KOPT-K1 (cell line): Measurements from ENCODE around the gene FMN1.

Experiments used
- H3K27ac ChIP-seq: fragments of 200-600 bp; sonication (generic); 2 replicates; pipeline ENCODE4 v1.5.1; 2016; ENCODE audit warnings: antibody characterized with exemption, mild to moderate bottlenecking, low read depth, low read length; ENCODE audit not compliant: poor library complexity, severe bottlenecking
- H3K36me3 ChIP-seq: fragments of 200-600 bp; sonication (generic); 2 replicates; pipeline ENCODE4 v1.5.1; 2017; ENCODE audit warnings: antibody characterized with exemption, mild to moderate bottlenecking, low read length, moderate library complexity; ENCODE audit not compliant: insufficient read depth
- H3K9me3 ChIP-seq: fragments of 200-600 bp; sonication (generic); 2 replicates; pipeline ENCODE4 v1.5.1; 2017; ENCODE audit warnings: antibody characterized with exemption, low read length, mild to moderate bottlenecking; ENCODE audit not compliant: insufficient read depth, poor library complexity, severe bottlenecking

The FMN1 gene

GRCh38 chr15:33055962-33056361 is 138.6 kb downstream of the FMN1 start:
- Histone ChIP-seq H3K9me3 (no peaks in the 10 kb centered on the region), H3K36me3 (no peaks in the 10 kb centered on the region), H3K27ac (no peak overlapping the region)

GRCh38 chr15:33051528-33051927 is 143.0 kb downstream of the FMN1 start:
- Histone ChIP-seq H3K9me3 (peaks cover 23% of the 10 kb centered on the region), H3K27ac (no peak overlapping the region), H3K36me3 (no peaks in the 10 kb centered on the region)

GRCh38 chr15:33048255-33048654 is 146.3 kb downstream of the FMN1 start:
- Histone ChIP-seq H3K27ac (no peak overlapping the region), H3K36me3 (no peaks in the 10 kb centered on the region), H3K9me3 (peaks cover 34% of the 10 kb centered on the region)

- H3K9me3 ChIP-seq: peaks cover 37% of the 10 kb centered on the region
- no peaks in the 10 kb centered on the region for H3K36me3 ChIP-seq
- no peak overlapping the region for H3K27ac ChIP-seq
These were observed 147.4 kb downstream of the FMN1 start for GRCh38 chr15:33047077-33047476.

GRCh38 chr15:33046329-33046728 is 148.2 kb downstream of the FMN1 start:
- no peaks in the 10 kb centered on the region for H3K36me3 ChIP-seq
- no peak overlapping the region for H3K27ac ChIP-seq
- H3K9me3 ChIP-seq: peaks cover 37% of the 10 kb centered on the region

- Histone ChIP-seq H3K27ac (no peak overlapping the region), H3K36me3 (no peaks in the 10 kb centered on the region), H3K9me3 (peaks cover 37% of the 10 kb centered on the region)
These were observed 149.3 kb downstream of the FMN1 start for GRCh38 chr15:33045066-33045810.

GRCh38 chr15:33044598-33044997 is 149.9 kb downstream of the FMN1 start:
- H3K9me3 ChIP-seq: peaks cover 35% of the 10 kb centered on the region
- H3K27ac ChIP-seq: no peak overlapping the region
- no peaks in the 10 kb centered on the region for H3K36me3 ChIP-seq

- no peaks in the 10 kb centered on the region for H3K36me3 ChIP-seq
- no peak overlapping the region for H3K27ac ChIP-seq
- peaks cover 25% of the 10 kb centered on the region for H3K9me3 ChIP-seq
These were observed 150.9 kb downstream of the FMN1 start for GRCh38 chr15:33043636-33044035.

- Histone ChIP-seq H3K36me3 (no peaks in the 10 kb centered on the region), H3K9me3 (peaks cover 14% of the 10 kb centered on the region), H3K27ac (no peak overlapping the region)
These were observed 154.0 kb downstream of the FMN1 start for GRCh38 chr15:33040496-33040895.

- Histone ChIP-seq H3K9me3 (no peaks in the 10 kb centered on the region), H3K27ac (no peak overlapping the region), H3K36me3 (no peaks in the 10 kb centered on the region)
These were observed 159.9 kb downstream of the FMN1 start for GRCh38 chr15:33034588-33034987.

GRCh38 chr15:33032053-33032452 is 162.5 kb downstream of the FMN1 start:
- Histone ChIP-seq H3K27ac (no peak overlapping the region), H3K9me3 (no peaks in the 10 kb centered on the region), H3K36me3 (no peaks in the 10 kb centered on the region)

- no peaks in the 10 kb centered on the region for H3K36me3 ChIP-seq
- H3K27ac ChIP-seq: no peak overlapping the region
- H3K9me3 ChIP-seq: no peaks in the 10 kb centered on the region
These were observed 163.1 kb downstream of the FMN1 start for GRCh38 chr15:33031324-33031821.

GRCh38 chr15:33030315-33030714 is 164.2 kb downstream of the FMN1 start:
- H3K36me3 ChIP-seq: no peaks in the 10 kb centered on the region
- no peak overlapping the region for H3K27ac ChIP-seq
- no peaks in the 10 kb centered on the region for H3K9me3 ChIP-seq

GRCh38 chr15:33029109-33029652 is 165.3 kb downstream of the FMN1 start:
- Histone ChIP-seq H3K36me3 (no peaks in the 10 kb centered on the region), H3K9me3 (no peaks in the 10 kb centered on the region), H3K27ac (no peak overlapping the region)

- H3K27ac ChIP-seq: no peak overlapping the region
These were observed 166.0 kb downstream of the FMN1 start for GRCh38 chr15:33028495-33028894.

More at GRCh38 chr15:33028495-33028894, 166.0 kb downstream of the FMN1 start:
- Histone ChIP-seq H3K9me3 (no peaks in the 10 kb centered on the region), H3K36me3 (no peaks in the 10 kb centered on the region)
